Neural progenitor cell (in vitro differentiated cells): ENCODE measurements around the gene AK2. TPM values are rescaled to one million over a fixed set of nuclear protein-coding genes. Genes with fewer than 3 reads are reported as not detected.

ENCODE experiments used
- DNase-seq: peaks from one replicate; pipeline ENCODE4 v3.0.0-alpha.2; 2016; ENCODE audit warnings: low spot score
- H2AFZ ChIP-seq: fragments of 200-600 bp; sonication (generic); replicated peaks from 2 replicates; pipeline ENCODE4 v1.6.1; 2016; ENCODE audit warnings: antibody characterized with exemption
- H3F3A ChIP-seq: fragments of 200-600 bp; sonication (generic); 2 replicates; pipeline ENCODE4 v1.6.1; 2016; ENCODE audit warnings: antibody characterized with exemption, low read depth
- H3K27ac ChIP-seq: fragments of 200-600 bp; sonication (generic); 2 replicates; pipeline ENCODE4 v1.5.1; 2016; ENCODE audit warnings: mild to moderate bottlenecking
- H3K27me3 ChIP-seq: fragments of 200-600 bp; sonication (generic); 2 replicates; pipeline ENCODE4 v1.6.1; 2016; ENCODE audit warnings: mild to moderate bottlenecking, moderate library complexity
- H3K36me3 ChIP-seq: fragments of 200-600 bp; sonication (generic); 2 replicates; pipeline ENCODE4 v1.5.1; 2016
- H3K4me1 ChIP-seq: fragments of 200-600 bp; sonication (generic); 2 replicates; pipeline ENCODE4 v1.6.1; 2016; ENCODE audit warnings: mixed run types
- H3K4me2 ChIP-seq: fragments of 200-600 bp; sonication (generic); 2 replicates; pipeline ENCODE4 v1.6.1; 2016
- H3K4me3 ChIP-seq: fragments of 200-600 bp; sonication (generic); 2 replicates; pipeline ENCODE4 v1.5.1; 2016
- H3K79me2 ChIP-seq: fragments of 200-600 bp; sonication (generic); 2 replicates; pipeline ENCODE4 v1.6.1; 2016; ENCODE audit warnings: low read depth
- H3K9ac ChIP-seq: fragments of 200-600 bp; sonication (generic); 2 replicates; pipeline ENCODE4 v1.6.1; 2016
- H3K9me3 ChIP-seq: fragments of 200-600 bp; sonication (generic); 2 replicates; pipeline ENCODE4 v1.5.1; 2016; ENCODE audit warnings: low read depth
- H4K20me1 ChIP-seq: fragments of 200-600 bp; sonication (generic); 2 replicates; pipeline ENCODE4 v1.6.1; 2016; ENCODE audit warnings: low read depth
- H3K27ac Mint-ChIP-seq: 3 replicates; pipeline ENCODE4 v1.8.0; 2021; ENCODE audit warnings: mixed read lengths
- H3K27me3 Mint-ChIP-seq: 2 replicates; pipeline ENCODE4 v1.8.0; 2022; ENCODE audit warnings: low read depth, mild to moderate bottlenecking, inconsistent platforms, moderate library complexity, mixed read lengths; ENCODE audit not compliant: insufficient read depth
- H3K36me3 Mint-ChIP-seq: 3 replicates; pipeline ENCODE4 v1.8.0; 2021; ENCODE audit warnings: mixed read lengths
- H3K4me1 Mint-ChIP-seq: 3 replicates; pipeline ENCODE4 v1.8.0; 2021; ENCODE audit warnings: mixed read lengths
- H3K4me3 Mint-ChIP-seq: 3 replicates; pipeline ENCODE4 v1.8.0; 2021; ENCODE audit warnings: mild to moderate bottlenecking, moderate library complexity, mixed read lengths
- H3K9me3 Mint-ChIP-seq: 3 replicates; pipeline ENCODE4 v1.8.0; 2020; ENCODE audit warnings: mixed read lengths
- EZH2 ChIP-seq: fragments of 200-600 bp; sonication (generic); IDR thresholded peaks from 2 replicates; pipeline ENCODE4 v1.6.1; 2017; ENCODE audit warnings: antibody characterized with exemption, mild to moderate bottlenecking, moderate library complexity
- EZH2phosphoT487 ChIP-seq: fragments of 200-600 bp; sonication (generic); IDR thresholded peaks from 2 replicates; pipeline ENCODE4 v1.6.1; 2017; ENCODE audit warnings: antibody characterized with exemption
- total RNA-seq: library from RNA; depleted of rRNA; stranded (reverse); fragments of >200 nt; gene quantifications from 2 replicates; pipeline ENCODE4 v1.2.3, GENCODE V29; 2015; ENCODE audit warnings: low replicate concordance
- TF ChIP-seq, protein P1 (sequence below): fragments of 200-600 bp; sonication (generic); IDR thresholded peaks from 2 replicates; pipeline ENCODE4 v1.5.1; 2017; ENCODE audit warnings: antibody characterized with exemption, mild to moderate bottlenecking

Gene AK2
- total RNA-seq, 1 donor from 2014 or later, result 128 TPM

DNA sequence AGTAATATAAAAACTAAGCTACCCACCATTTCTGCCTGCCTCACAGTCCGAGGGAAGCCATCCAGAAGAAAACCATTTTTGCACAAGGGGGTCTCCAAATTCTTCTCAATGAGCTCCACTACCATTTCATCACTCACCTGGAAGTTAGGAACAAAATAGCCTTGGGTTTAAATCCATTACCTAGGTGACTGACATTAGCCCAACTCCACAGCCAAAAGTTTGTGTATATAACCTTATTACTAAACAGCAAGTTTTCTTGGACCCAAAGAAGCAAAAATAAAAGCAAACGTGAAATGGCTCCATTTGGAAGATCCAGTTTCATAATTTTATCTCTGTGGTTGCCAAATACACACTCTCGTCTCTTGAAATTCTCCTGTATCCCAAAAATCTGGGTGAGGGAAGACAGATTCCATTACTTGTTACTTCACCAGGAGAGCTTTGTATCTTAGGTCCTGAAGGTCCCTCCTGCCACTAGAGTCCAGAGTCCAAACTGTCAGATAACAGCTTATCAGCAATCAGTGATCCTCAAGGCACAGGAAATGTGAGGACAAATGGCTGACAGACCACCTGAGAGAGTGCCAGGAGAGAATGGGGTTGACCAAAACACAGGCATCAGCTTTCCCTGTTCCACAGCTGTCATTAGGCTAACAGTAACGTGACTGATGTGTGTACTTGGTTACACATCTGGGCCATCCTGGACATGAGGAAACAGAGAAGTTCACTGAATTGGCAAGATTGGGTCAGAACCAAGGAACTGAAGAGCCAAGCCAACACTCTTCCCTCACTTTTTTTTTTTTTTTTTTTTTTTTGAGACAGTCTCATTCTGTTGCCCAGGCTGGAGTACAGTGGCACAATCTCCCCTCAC, 14.9 kb downstream of the AK2 start:
- no peak overlapping the region for H3K4me3 ChIP-seq
- DNase-seq, result no peak
- H3K27me3 ChIP-seq, result no peaks in the 10 kb centered on the region
- peaks cover 7% of the 10 kb centered on the region for H3K79me2 ChIP-seq
- no peaks in the 10 kb centered on the region for H3F3A ChIP-seq
- Mint-ChIP-seq H3K36me3 (peaks cover 30% of the 10 kb centered on the region), H3K4me3 (no peak overlapping the region), H3K9me3 (no peaks in the 10 kb centered on the region), H3K27me3 (no peaks in the 10 kb centered on the region), H3K4me1 (peaks cover 14% of the 10 kb centered on the region), H3K27ac (no peak overlapping the region)
- no peak for TF ChIP-seq EZH2phosphoT487
- TF ChIP-seq EZH2, result no peak
- TF ChIP-seq, protein P1, sequence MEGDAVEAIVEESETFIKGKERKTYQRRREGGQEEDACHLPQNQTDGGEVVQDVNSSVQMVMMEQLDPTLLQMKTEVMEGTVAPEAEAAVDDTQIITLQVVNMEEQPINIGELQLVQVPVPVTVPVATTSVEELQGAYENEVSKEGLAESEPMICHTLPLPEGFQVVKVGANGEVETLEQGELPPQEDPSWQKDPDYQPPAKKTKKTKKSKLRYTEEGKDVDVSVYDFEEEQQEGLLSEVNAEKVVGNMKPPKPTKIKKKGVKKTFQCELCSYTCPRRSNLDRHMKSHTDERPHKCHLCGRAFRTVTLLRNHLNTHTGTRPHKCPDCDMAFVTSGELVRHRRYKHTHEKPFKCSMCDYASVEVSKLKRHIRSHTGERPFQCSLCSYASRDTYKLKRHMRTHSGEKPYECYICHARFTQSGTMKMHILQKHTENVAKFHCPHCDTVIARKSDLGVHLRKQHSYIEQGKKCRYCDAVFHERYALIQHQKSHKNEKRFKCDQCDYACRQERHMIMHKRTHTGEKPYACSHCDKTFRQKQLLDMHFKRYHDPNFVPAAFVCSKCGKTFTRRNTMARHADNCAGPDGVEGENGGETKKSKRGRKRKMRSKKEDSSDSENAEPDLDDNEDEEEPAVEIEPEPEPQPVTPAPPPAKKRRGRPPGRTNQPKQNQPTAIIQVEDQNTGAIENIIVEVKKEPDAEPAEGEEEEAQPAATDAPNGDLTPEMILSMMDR, result no peak
- no peaks in the 10 kb centered on the region for H3K36me3 ChIP-seq
- no peak overlapping the region for H3K9ac ChIP-seq
- no peaks in the 10 kb centered on the region for H3K9me3 ChIP-seq
- H4K20me1 ChIP-seq, result peaks cover 7% of the 10 kb centered on the region
- no peak overlapping the region for H3K4me2 ChIP-seq
- H3K4me1 ChIP-seq, result no peaks in the 10 kb centered on the region
- H2AFZ ChIP-seq, result no peak overlapping the region
- no peak overlapping the region for H3K27ac ChIP-seq

DNA sequence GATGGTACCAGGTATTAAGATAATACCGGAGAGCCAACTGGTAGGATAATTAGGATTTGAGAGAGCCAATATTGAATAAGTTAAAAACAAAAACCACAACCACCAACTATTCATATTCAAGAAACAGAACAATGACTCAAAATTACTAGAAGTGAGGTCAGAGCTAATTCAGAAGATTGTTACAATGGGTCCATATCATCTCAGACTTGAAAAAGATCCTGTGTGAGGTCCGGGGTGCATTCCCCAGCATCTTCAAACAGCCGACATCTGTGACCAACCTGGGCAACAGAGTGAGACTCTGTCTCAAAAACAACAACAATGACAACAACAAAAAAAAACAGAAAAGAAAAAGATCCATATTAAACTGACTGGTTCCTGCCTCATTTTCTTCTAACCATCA, 18.6 kb downstream of the AK2 start:
- Histone ChIP-seq H3K4me2 (no peak overlapping the region), H3K4me1 (no peaks in the 10 kb centered on the region), H3K79me2 (no peaks in the 10 kb centered on the region), H3K9me3 (no peaks in the 10 kb centered on the region), H3K27ac (no peak overlapping the region), H3F3A (no peaks in the 10 kb centered on the region), H3K27me3 (no peaks in the 10 kb centered on the region), H4K20me1 (no peaks in the 10 kb centered on the region), H2AFZ (no peak overlapping the region), H3K4me3 (no peak overlapping the region), H3K9ac (no peak overlapping the region), H3K36me3 (no peaks in the 10 kb centered on the region)
- TF ChIP-seq EZH2phosphoT487 (no peak), EZH2 (no peak)
- TF ChIP-seq, protein P1, result no peak
- peaks cover 2% of the 10 kb centered on the region for H3K4me1 Mint-ChIP-seq
- H3K36me3 Mint-ChIP-seq, result peaks cover 30% of the 10 kb centered on the region
- no peak for DNase-seq
- no peak overlapping the region for H3K4me3 Mint-ChIP-seq
- no peaks in the 10 kb centered on the region for H3K9me3 Mint-ChIP-seq
- no peaks in the 10 kb centered on the region for H3K27me3 Mint-ChIP-seq
- H3K27ac Mint-ChIP-seq, result no peak overlapping the region

DNA sequence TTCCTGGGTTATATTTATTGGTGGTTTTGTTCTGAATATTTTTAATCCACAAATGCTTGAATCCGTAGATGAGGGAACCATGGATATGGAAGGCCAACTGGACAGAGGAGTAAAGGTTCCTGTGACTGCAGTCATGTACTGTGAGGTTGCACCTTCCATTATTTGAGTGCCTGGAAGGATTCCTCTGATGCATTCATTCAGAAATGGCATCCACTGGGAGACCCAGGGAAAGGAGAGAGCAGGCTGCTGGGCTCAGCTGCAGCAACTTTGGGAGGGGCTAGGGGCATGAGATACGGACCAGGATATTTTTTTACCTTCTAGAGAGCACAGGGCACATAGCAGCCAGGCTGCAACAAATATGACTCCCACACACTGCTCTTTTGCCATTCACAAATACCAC, 19.5 kb downstream of the AK2 start:
- Mint-ChIP-seq H3K27me3 (peaks cover 2% of the 10 kb centered on the region), H3K4me1 (peaks cover 2% of the 10 kb centered on the region), H3K9me3 (no peaks in the 10 kb centered on the region), H3K27ac (no peak overlapping the region), H3K4me3 (no peak overlapping the region), H3K36me3 (peaks cover 32% of the 10 kb centered on the region)
- Histone ChIP-seq H3K79me2 (no peaks in the 10 kb centered on the region), H3K27me3 (no peaks in the 10 kb centered on the region), H3K4me1 (no peaks in the 10 kb centered on the region), H3K4me3 (no peak overlapping the region), H3K27ac (no peak overlapping the region), H3K4me2 (no peak overlapping the region), H4K20me1 (no peaks in the 10 kb centered on the region), H3K9me3 (no peaks in the 10 kb centered on the region), H2AFZ (no peak overlapping the region), H3F3A (no peaks in the 10 kb centered on the region), H3K36me3 (peaks cover under 1% of the 10 kb centered on the region), H3K9ac (no peak overlapping the region)
- TF ChIP-seq, protein P1, result no peak
- TF ChIP-seq EZH2 (no peak), EZH2phosphoT487 (no peak)
- peak; percentile 32 for DNase-seq
